ENCODE data around the gene SLC39A3.

GRCh38 chr19:2765376-2765775 lies 25.6 kb upstream of the SLC39A3 start:
- TF ChIP-seq, protein P1, sequence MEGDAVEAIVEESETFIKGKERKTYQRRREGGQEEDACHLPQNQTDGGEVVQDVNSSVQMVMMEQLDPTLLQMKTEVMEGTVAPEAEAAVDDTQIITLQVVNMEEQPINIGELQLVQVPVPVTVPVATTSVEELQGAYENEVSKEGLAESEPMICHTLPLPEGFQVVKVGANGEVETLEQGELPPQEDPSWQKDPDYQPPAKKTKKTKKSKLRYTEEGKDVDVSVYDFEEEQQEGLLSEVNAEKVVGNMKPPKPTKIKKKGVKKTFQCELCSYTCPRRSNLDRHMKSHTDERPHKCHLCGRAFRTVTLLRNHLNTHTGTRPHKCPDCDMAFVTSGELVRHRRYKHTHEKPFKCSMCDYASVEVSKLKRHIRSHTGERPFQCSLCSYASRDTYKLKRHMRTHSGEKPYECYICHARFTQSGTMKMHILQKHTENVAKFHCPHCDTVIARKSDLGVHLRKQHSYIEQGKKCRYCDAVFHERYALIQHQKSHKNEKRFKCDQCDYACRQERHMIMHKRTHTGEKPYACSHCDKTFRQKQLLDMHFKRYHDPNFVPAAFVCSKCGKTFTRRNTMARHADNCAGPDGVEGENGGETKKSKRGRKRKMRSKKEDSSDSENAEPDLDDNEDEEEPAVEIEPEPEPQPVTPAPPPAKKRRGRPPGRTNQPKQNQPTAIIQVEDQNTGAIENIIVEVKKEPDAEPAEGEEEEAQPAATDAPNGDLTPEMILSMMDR (IDR thresholded peaks at IDR 0.05; ENCODE audit: low read depth, low read length, poor library complexity, severe bottlenecking) = no peak
- no peak for TF ChIP-seq EZH2phosphoT487 (IDR thresholded peaks at IDR 0.05; ENCODE audit: borderline replicate concordance, low read length)

Data from DOHH2 (cell line).